22Rv1 (cell line): Measurements from ENCODE around the gene RHD.
"Not testable (repeated sequence)": the region's sequence is repeated elsewhere in the genome, so short reads cannot be mapped to it uniquely, and the experiment has no call there.

ENCODE experiments used
- H3K27ac ChIP-seq: fragments of 450-650 bp; 2 replicates; pipeline ENCODE4 v1.5.1; 2017
- ZFX ChIP-seq: fragments of 450-650 bp; IDR thresholded peaks from 2 replicates; pipeline ENCODE4 v1.6.1; 2017; ENCODE audit warnings: antibody characterized with exemption, borderline replicate concordance
- TF ChIP-seq, protein P1 (sequence below): fragments of 450-650 bp; IDR thresholded peaks from 2 replicates; pipeline ENCODE4 v1.5.1; 2017; ENCODE audit warnings: mild to moderate bottlenecking

RHD gene

DNA sequence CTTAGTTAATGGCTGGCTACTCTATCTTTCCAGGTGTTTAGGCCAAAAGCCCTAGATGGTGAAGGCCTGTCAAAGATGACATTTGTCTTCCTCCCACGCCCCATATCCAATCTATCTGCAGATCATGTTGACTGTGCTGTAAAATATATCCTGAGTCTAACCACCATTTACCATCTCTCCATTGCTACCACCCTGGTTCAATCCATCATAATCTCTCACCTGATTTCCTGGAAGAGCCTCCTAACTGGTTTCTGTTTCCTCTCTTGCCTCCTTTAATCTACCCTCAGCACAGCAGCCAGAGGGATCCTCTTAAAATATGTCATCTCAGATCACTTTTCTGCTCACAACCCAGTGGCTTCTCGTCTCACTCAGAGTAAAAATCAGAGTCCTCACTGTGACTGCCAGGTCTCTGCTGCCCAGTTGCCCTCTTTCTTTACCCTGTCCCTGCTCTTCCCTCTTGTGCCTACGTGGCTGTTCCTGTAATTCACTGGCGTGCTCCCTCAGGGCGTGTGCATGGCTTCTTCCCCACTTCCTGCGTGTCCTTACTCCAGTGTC is 83.6 kb downstream of the RHD start:
- no peak overlapping the region for H3K27ac ChIP-seq
- TF ChIP-seq, protein P1, sequence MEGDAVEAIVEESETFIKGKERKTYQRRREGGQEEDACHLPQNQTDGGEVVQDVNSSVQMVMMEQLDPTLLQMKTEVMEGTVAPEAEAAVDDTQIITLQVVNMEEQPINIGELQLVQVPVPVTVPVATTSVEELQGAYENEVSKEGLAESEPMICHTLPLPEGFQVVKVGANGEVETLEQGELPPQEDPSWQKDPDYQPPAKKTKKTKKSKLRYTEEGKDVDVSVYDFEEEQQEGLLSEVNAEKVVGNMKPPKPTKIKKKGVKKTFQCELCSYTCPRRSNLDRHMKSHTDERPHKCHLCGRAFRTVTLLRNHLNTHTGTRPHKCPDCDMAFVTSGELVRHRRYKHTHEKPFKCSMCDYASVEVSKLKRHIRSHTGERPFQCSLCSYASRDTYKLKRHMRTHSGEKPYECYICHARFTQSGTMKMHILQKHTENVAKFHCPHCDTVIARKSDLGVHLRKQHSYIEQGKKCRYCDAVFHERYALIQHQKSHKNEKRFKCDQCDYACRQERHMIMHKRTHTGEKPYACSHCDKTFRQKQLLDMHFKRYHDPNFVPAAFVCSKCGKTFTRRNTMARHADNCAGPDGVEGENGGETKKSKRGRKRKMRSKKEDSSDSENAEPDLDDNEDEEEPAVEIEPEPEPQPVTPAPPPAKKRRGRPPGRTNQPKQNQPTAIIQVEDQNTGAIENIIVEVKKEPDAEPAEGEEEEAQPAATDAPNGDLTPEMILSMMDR, result no peak
- no peak for TF ChIP-seq ZFX

GRCh38 chr1:25356441-25356840 is 84.1 kb downstream of the RHD start:
- H3K27ac ChIP-seq, result no peak overlapping the region
- TF ChIP-seq, protein P1, result no peak
- TF ChIP-seq ZFX, result no peak

- H3K27ac ChIP-seq, result no peak overlapping the region
- TF ChIP-seq, protein P1, result no peak
- no peak for TF ChIP-seq ZFX
Measured at GRCh38 chr1:25356848-25357247, 84.5 kb downstream of the RHD start.

DNA sequence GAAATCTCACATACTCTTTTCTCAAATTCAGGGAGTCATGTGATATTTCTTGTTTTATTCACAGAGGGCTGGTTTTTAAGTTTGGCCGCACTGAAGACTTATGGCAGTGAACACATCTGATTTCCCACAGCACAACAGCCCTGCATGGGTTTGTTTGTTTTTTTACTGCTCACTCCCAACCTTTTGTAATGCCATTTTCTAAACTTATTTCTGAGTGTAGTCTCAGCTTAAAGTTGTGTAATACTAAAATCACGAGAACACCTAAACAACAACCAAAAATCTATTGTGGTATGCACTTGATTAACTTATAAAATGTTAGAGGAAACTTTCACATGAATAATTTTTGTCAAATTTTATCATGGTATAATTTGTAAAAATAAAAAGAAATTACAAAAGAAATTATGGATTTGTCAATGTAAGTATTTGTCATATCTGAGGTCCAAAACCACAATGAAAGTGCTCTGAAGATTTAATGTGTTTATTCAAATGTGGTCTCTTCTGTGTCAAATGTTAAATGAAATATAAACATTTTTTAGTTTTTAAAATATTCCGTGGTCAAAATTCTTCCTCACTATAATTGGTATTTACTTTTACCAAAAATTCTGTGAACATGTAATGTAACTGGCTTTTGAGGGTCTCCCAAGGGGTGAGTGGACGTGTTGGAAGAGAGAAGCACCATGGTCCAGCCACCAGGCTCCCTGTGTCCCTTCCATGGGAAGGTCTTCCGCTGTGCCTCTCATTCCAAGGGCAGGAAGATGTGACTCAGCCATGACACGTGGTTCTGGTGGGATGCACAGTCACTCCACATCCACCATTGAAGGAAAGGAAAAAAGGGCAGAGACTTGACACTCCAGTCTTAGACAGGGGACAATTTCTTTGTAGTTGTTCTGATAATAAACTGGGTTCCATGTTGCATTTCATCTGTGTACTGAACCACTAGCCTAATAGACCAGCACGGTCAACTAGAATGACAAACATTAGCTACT is 88.6 kb downstream of the RHD start:
- H3K27ac ChIP-seq, result no peak overlapping the region
- TF ChIP-seq, protein P1, result no peak
- no peak for TF ChIP-seq ZFX

DNA sequence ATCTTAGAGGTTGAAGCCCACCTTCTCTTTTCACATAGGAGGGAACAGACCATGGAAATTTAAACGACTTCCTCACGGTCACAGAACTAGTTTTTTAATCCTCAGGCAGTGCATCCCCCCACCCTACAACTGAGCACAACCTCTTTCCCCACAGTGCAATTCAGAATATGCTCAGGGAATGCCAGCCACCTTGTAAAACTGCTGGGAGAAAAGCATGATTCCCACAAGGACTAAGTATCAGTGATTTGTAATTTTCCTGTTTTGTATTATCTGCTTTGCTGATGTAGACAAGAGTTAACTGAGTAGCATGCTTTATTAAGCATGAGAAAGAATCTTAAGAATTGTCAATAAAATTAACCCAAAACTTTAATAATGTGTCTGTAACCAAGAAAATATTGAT is 89.6 kb downstream of the RHD start:
- no peak overlapping the region for H3K27ac ChIP-seq
- TF ChIP-seq, protein P1, result no peak
- TF ChIP-seq ZFX, result no peak

DNA sequence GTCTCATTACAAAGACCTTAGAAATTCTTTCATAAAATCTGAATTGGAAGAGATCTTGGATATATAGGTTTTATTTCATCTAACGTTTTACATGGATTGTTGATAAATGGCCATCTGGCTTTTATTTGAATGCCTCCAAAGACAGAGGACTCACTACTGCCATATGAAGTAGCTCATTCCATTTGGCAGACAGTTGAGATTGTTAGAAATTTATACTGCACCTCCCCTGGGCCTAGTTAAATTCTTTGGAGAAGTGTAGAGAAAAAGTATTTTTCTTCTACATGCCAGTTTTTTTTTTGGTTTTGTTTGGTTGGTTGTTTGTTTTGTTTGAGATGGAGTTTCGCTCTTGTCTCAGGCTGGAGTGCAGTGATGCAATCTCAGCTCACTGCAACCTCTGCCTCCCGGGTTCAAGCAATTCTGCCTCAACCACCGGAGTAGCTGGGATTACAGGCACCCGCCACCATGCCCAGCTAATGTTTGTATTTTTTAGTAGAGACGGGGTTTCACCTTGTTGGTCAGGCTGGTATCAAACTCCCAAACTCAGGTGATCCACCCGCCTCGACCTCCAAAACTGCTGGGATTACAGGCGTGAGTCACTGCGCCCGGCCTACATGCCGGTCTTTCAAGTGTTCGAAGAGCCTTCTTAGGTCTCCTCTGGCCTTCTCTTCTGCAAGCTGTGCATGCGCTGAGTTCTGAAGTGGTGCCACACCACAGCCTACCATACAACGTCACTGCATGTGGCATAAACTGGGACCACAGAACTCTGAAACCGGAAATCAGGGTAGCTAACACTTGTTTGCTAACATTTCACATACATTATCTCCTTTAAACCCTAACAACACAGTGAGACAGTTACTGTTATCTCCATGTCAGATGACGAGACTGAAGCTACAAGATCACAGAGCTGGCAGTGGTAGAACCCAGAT is 90.6 kb downstream of the RHD start:
- H3K27ac ChIP-seq, result not testable (repeated sequence)

DNA sequence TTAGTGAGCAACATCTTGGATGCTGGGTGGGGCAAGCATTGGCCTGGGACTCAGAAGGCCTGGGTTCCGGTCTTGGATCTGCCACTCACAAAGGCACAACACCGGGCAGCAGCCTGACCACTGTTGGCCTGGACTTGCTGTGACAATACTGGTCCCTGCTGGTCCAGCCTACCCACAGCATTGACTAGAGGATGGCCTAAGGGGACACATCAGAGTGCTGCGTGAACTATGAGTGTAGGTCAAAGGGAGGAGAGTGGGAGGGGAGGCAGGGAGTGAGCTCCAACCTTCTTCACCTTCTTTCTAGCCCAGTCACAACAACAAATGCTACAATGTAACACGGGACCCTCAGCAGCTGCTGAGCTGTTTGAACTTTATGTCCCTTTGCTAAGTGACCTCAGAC is 96.9 kb downstream of the RHD start:
- no peak for TF ChIP-seq ZFX
- TF ChIP-seq, protein P1, result no peak
- no peak overlapping the region for H3K27ac ChIP-seq

GRCh38 chr1:25369691-25370271 is 97.5 kb downstream of the RHD start:
- H3K27ac ChIP-seq, result not testable (repeated sequence)

GRCh38 chr1:25371757-25372156 is 99.4 kb downstream of the RHD start:
- not testable (repeated sequence) for H3K27ac ChIP-seq

- H3K27ac ChIP-seq, result not testable (repeated sequence)
Measured at GRCh38 chr1:25378367-25378766, 106.1 kb downstream of the RHD start.
